ENCODE data around the gene IRX4.
"Not testable (repeated sequence)": the region's sequence is repeated elsewhere in the genome, so short reads cannot be mapped to it uniquely, and the experiment has no call there.

The IRX4 gene

DNA sequence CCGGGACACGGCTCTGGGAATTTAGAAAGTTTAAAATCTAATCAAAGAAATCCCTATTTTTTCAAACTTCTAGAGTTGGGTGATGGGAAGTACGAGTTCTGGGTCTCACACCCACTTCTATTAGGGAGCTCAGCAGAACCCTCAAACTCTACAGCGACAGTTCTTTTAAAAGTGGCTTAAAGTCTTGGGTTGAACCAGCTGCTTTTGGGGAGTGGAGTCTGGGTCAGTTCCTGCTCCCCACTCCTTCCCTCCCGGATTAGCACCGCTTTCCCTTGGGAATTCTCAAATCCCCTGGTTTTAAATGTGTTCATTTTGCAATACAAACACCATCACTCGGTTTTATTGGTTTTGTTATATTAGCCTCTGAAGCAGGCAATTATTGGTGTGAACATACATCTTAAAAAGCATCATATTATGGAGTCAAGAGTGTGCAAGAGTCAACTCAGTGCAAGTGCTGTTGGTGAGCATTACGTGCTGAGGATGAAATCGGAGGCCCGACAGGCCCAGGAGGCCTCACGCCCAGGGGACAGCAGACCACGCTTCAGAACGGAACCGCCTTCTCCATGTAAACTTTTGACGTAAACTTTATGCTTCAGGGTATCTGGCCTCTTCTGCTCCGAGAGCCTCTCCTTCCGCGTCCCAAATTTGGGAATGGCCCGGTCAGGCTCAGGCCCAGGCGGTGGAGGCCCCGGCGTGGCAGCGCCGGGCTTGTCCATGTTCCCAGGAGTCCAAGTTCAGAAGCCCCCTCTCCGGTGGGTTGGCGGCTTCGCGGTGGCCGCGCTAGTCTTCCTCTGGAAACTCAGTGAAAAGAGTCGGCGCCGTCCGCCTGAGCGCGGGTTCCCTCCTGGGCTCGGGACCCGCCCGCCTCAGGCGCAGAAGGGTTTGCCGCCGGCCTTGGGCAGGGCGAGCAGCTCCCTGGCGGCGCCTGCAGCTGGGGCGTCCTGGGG is 5.3 kb downstream of the IRX4 start:
- DNase-seq: no peak

- DNase-seq: no peak
Observed at GRCh38 chr5:1876660-1877064, 6.1 kb downstream of the IRX4 start.

DNA sequence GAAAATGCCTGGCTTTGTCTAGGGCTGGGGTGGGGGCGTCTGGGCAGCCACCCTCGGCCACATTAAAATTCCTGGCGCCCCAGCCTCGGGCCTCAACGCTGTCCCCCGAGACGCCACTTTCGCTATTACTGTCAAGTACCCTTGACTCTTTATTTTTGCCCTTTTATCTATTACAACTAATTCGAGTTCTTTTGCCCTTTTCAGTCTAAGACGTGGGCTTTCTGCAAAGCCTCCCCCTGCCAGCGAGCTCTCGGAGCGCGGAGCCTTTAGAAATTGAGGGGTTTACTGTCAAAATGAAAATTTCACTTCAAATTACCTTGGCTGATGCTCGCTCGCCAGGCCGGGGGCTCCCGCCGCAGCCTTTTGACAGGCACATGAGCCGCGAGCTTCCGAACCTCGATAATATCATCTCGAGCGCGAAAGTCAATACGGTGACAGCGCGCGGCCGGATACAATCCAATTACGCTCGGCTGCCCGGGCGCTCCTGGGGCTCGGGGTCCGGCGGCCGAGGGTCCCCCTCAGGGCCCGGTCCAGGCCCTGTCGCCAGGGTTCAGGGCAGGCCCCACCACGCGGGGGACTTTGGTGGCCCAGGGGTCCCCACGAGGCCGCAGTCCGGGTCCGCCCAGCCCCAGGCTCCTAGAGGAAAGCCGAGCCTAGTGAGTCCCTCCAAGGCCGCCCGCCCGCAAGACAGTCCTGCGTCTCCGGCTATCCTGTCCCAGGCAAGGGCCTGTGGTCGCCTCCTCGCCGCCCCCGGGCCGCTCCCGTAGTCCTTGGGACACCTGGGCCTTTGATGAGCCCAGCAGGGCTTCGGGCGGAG is 6.7 kb downstream of the IRX4 start:
- DNase-seq: no peak

DNA sequence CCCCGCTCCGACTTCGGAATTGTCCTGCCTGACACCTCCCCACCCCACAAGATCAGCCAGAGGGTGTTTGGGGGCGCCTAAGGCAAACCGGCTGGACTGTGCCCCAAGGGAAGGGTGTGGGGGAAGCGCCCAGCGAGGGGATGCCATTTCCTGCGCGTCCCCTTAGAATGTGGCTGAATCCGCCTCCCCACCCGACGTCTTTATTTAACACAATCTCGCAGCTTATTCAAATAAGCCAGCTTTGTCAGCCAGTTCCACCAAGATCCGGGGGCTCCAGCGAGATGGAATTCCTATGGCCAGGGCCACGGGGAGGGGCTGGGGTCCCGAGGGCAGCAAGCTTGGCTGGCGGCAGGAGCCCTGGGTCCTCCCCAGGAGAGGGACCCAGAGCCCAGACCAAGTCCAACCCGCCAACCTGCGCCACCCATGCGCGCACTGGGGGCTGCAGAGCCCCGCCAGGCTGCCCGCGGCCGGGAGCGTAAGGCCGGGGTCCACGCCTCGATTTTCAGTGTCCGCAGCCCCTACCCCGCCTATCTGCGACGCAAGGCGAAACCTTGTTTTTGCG is 7.4 kb downstream of the IRX4 start:
- no peak for DNase-seq

GRCh38 chr5:1874771-1875220 is 7.9 kb downstream of the IRX4 start:
- DNase-seq: no peak

GRCh38 chr5:1874348-1874747 is 8.4 kb downstream of the IRX4 start:
- DNase-seq: no peak

DNA sequence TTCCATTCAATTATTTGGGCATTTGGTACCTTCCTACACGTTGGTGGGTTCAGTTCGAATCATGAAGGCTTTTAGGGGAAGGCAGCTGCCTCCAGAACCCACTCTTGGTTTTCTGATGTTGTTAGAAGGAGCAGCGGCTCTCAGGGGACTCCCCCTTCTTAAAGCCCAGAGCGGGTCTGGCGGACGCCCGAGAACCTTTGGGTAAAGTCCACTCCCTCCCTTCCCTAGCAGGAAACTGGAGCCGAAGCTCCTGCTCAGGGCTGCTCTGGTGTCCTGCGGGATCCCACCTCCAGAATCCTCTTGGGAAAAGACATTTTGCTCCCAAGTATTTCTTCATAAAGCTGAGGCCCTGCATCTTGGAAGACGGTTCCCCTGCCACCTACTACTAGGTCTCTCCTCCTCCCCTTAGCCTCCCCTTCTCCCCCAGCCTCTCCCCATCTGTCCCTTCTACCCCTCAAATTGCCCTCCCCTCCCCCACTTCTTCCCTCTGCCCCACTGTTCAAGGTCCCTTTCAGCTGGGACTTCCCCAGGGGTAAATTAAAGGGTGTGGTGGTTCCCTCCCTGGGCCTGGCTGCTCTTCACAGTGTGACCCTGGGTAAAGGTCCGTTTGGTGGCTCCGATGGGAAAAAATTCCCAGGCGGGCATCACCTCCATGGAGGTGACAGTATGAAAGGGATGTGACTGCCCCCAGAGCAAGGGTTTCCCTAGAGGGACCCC is 9.3 kb downstream of the IRX4 start:
- no peak for DNase-seq

GRCh38 chr5:1871441-1871840 is 11.3 kb downstream of the IRX4 start:
- DNase-seq: no peak

DNA sequence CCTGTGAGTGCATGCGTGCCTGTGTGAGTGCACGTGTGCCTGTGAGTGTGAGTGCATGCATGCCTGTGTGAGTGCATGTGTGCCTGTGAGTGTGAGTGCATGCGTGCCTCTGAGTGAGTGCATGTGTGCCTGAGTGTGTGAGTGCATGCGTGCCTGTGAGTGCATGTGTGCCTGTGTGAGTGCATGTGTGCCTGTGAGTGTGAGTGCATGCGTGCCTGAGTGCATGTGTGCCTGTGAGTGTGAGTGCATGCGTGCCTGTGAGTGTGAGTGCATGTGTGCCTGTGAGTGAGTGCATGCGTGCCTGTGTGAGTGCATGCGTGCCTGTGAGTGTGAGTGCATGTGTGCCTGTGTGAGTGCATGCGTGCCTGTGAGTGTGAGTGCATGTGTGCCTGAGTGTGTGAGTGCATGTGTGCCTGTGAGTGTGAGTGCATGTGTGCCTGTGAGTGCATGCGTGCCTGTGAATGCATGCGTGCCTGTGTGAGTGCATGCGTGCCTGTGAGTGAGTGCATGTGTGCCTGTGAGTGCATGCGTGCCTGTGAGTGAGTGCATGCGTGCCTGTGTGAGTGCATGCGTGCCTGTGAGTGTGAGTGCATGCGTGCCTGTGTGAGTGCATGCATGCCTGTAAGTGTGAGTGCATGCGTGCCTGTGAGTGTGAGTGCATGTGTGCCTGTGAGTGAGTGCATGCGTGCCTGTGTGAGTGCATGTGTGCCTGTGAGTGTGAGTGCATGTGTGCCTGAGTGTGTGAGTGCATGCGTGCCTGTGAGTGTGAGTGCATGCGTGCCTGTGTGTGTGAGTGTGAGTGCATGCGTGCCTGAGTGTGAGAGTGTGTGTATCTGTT is 12.1 kb downstream of the IRX4 start:
- not testable (repeated sequence) for DNase-seq

GRCh38 chr5:1868886-1869475 is 13.7 kb downstream of the IRX4 start:
- DNase-seq: no peak

DNA sequence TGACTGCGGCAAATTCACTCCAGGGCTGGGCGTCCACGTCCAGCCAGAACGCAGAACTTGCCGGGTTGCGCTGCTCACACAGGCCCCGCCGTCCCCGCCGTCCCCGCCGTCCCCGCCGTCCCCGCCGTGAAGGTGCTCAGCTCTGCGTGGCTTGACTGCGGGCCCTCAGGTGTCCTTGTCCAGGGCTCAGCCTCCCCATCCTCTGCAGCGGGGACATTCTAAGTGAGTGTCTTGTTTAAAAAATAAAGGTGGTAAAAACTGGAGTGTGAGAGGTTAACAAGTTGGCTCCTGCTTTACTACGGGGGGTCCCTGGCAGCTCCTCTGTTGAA is 14.9 kb downstream of the IRX4 start:
- DNase-seq: no peak

GRCh38 chr5:1867114-1867814 is 15.5 kb downstream of the IRX4 start:
- DNase-seq: no peak

GRCh38 chr5:1865948-1866347 is 16.8 kb downstream of the IRX4 start:
- DNase-seq: no peak

DNA sequence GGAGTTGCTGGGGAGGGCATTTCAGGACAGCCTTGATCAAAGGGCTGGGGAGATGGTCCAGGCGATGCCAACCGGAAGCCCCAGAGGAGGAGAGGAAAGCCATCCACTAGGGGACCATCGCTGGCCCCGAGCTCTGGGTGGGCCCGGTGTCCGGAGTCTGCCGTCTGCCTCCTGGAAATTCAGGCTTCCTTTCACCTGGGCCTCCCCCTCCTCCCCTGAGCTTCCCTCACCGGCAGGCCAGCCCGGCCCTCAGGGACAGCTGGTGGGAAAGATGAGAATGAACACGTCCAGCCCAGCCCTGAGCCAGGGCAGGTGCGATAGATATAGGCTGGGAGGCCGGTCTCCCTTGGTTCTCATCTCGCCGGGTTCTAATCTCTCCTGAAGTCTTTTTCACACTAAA is 17.2 kb downstream of the IRX4 start:
- DNase-seq: no peak

GRCh38 chr5:1864896-1865440 is 17.8 kb downstream of the IRX4 start:
- DNase-seq: no peak

- no peak for DNase-seq
Observed at GRCh38 chr5:1860949-1861348, 21.8 kb downstream of the IRX4 start.

- no peak for DNase-seq
Observed at GRCh38 chr5:1860021-1860610, 22.6 kb downstream of the IRX4 start.

GRCh38 chr5:1859099-1859498 is 23.6 kb downstream of the IRX4 start:
- DNase-seq: no peak

- DNase-seq: no peak
Observed at GRCh38 chr5:1858436-1858835, 24.3 kb downstream of the IRX4 start.

- DNase-seq: no peak
Observed at GRCh38 chr5:1857256-1857600, 25.5 kb downstream of the IRX4 start.

All from activated CD4-positive, alpha-beta T cell treated with anti-CD3 and anti-CD28 coated beads, Interleukin-2, Interleukin-6, amounts not matched to agents 100 ng/mL and 50 ng/mL, durations not matched to agents 16 hours and 8 hours (primary cell).